Mesothelial cell of epicardium (in vitro differentiated cells): Measurements from ENCODE around the gene IL10. TPM values are rescaled to one million over a fixed set of nuclear protein-coding genes. Genes with fewer than 3 reads are reported as not detected.
"Not testable (repeated sequence)": the region's sequence is repeated elsewhere in the genome, so short reads cannot be mapped to it uniquely, and the experiment has no call there.

ENCODE experiments used
- DNase-seq, 2 experiments: peaks; one replicate each; pipeline ENCODE4 v3.0.0; 2021; ENCODE audit warnings: low spot score in 2 of 2; ENCODE audit not compliant: unreplicated experiment in 2 of 2
- H3K27ac Mint-ChIP-seq: 2 replicates; pipeline ENCODE4 v1.8.0; 2021; ENCODE audit warnings: mixed read lengths
- H3K27me3 Mint-ChIP-seq: 2 replicates; pipeline ENCODE4 v1.8.0; 2021; ENCODE audit warnings: low read depth, mixed read lengths
- H3K36me3 Mint-ChIP-seq: 2 replicates; pipeline ENCODE4 v1.8.0; 2021; ENCODE audit warnings: mixed read lengths
- H3K4me1 Mint-ChIP-seq: 2 replicates; pipeline ENCODE4 v1.8.0; 2021; ENCODE audit warnings: mixed read lengths
- H3K4me3 Mint-ChIP-seq: 2 replicates; pipeline ENCODE4 v1.8.0; 2021; ENCODE audit warnings: mild to moderate bottlenecking, moderate library complexity, mixed read lengths
- H3K9me3 Mint-ChIP-seq: 2 replicates; pipeline ENCODE4 v1.8.0; 2021; ENCODE audit warnings: mixed read lengths
- total RNA-seq: library from RNA; stranded (reverse); gene quantifications from 3 replicates; pipeline ENCODE4 v1.2.1, GENCODE V29; 2021
- TF ChIP-seq, protein P1 (sequence below): fragments of 200-600 bp; sonication (generic); IDR thresholded peaks from one replicate; pipeline ENCODE4 v1.5.0; 2021; ENCODE audit warnings: antibody characterized with exemption; ENCODE audit not compliant: unreplicated experiment

Gene IL10
- total RNA-seq, 1 donor from 2014 or later, result not detected

DNA sequence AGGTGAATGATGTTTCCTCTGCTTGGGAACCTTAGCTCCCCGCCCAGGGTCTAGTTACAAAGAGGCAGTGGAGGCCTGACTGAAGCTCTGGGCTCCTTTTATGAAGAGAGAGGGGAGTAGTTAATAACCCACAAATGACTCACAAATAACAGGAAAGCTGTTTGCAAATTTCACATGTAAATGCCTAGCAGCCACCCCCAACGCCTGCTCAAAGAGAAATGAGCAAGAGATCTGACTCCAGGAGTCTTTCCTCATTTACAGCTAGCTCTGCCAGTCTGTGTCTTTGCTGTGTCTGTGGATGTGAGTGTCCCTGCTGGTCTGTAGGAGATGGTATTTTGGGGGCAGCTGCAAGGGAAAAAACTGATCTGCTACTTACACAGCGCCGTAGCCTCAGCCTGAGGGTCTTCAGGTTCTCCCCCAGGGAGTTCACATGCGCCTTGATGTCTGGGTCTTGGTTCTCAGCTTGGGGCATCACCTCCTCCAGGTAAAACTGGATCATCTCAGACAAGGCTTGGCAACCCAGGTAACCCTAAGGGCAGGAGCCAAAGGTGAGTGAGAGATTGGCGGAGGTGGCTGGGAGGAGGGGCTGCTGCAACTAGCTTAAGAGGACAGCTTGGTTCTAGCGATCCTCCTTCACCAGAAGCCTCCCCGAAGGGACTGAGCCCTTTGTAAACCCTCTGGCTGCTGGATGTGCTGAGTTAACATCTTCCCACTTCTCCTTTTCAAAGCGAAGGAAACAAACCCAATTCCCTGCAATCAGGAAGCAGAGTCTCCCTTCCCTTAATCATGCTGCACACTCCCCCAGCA is 1.6 kb downstream of the IL10 start, which contains the start of gene IL19:
Gene IL19, plus strand, starts transcription at position 243 of the 807 bp plus-strand sequence. CDS start 65,890 bp downstream, outside the sequence.
- Mint-ChIP-seq H3K4me1 (peaks cover 21% of the 10 kb centered on the region), H3K27ac (no peak within 1 kb of the TSS), H3K27me3 (peaks cover 29% of the 10 kb centered on the region), H3K4me3 (no peak within 1 kb of the TSS), H3K36me3 (no peaks in the 10 kb centered on the region), H3K9me3 (no peaks in the 10 kb centered on the region)
- TF ChIP-seq, protein P1, sequence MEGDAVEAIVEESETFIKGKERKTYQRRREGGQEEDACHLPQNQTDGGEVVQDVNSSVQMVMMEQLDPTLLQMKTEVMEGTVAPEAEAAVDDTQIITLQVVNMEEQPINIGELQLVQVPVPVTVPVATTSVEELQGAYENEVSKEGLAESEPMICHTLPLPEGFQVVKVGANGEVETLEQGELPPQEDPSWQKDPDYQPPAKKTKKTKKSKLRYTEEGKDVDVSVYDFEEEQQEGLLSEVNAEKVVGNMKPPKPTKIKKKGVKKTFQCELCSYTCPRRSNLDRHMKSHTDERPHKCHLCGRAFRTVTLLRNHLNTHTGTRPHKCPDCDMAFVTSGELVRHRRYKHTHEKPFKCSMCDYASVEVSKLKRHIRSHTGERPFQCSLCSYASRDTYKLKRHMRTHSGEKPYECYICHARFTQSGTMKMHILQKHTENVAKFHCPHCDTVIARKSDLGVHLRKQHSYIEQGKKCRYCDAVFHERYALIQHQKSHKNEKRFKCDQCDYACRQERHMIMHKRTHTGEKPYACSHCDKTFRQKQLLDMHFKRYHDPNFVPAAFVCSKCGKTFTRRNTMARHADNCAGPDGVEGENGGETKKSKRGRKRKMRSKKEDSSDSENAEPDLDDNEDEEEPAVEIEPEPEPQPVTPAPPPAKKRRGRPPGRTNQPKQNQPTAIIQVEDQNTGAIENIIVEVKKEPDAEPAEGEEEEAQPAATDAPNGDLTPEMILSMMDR, result no peak
- no peak for DNase-seq

DNA sequence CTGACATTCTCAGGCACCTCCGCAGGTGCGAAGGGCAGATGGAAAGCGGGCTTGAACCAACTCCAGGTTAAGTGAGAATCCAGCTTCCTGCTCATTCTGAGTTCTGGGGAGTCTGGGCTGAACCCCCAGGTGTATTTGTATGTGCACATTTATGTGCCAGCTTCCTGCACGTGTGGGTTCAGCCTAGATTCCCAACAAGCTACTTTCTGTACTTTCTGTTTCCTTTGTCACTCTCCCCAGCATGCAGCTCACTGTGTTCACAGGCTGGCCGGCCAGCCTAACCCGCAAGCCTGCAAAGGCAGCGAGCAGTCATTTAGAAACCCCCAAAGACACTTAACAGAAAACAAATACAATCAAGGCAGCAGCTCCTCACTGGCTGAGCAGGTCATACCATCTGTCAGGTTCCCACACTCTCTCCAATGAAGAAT is 3.0 kb downstream of the IL10 start:
- Mint-ChIP-seq H3K27ac (no peak overlapping the region), H3K9me3 (no peaks in the 10 kb centered on the region), H3K27me3 (peaks cover 24% of the 10 kb centered on the region), H3K36me3 (no peaks in the 10 kb centered on the region), H3K4me3 (no peak overlapping the region), H3K4me1 (peaks cover 21% of the 10 kb centered on the region)
- DNase-seq, result no peak
- TF ChIP-seq, protein P1, result no peak

DNA sequence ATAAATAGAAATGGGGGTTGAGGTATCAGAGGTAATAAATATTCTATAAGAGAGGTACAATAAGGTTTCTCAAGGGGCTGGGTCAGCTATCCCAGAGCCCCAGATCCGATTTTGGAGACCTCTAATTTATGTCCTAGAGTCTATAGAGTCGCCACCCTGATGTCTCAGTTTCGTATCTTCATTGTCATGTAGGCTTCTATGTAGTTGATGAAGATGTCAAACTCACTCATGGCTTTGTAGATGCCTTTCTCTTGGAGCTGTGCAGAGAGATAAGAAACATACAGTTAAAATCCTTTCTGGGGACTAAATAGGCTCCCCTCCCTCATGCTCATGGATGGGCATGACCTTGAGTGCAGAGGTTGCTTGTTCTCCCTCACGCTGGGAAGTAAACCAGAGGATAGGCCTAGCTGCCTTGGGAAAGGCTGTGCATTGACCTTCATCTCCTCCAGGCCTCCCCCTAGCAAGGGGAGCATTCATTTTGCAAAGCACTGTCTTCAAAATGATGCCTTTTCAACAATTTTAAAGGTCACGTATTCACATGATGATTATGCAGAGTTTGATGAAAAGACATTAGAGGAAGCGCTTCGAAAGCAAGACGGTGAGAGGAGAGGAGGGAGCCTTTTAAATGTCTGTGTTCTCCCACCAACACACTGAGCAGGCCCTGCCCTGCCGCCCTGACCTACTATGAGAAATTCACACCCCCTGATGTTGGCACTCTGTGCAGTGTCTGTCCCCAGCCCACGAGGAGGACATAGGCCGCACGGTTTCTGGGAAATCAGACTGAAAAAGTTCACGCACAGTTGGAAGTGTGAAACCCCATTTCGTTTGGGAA is 3.6 kb downstream of the IL10 start:
- Mint-ChIP-seq H3K27ac (no peak overlapping the region), H3K4me3 (no peak overlapping the region), H3K9me3 (peaks cover 5% of the 10 kb centered on the region), H3K4me1 (peaks cover 21% of the 10 kb centered on the region), H3K27me3 (peaks cover 21% of the 10 kb centered on the region), H3K36me3 (no peaks in the 10 kb centered on the region)
- no peak for DNase-seq
- TF ChIP-seq, protein P1, result no peak

DNA sequence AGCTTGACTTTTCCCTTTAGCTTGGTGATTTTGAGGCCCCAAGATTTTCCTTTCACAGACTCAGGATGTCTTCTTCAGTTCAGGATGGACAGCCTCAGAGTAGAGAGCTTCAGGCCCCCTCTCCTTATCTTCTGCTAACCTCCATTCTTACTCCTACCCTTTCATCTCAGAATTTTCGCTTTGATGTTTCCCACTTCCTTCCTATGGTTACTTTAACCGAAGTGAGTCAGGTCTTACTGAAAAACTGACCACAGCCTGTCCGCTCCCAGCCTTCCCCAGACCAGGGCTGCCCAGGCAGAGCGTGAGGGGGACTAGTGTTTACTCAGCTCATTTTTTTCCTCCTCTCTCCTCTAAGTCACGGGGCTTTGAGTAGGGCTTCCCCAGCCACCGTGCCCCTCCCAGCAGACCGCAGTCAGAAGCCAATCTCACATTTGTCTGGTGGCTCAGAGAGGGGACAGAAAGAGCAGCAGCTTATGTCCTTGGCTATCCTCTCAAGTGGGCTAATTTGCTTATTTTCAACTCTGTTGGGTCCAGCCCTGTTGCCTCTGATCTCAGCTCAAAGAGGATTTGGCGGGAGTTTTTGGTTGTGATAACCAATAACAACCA is 5.9 kb downstream of the IL10 start:
- H3K4me1 Mint-ChIP-seq, result peaks cover 18% of the 10 kb centered on the region
- no peaks in the 10 kb centered on the region for H3K36me3 Mint-ChIP-seq
- no peak overlapping the region for H3K4me3 Mint-ChIP-seq
- H3K27me3 Mint-ChIP-seq, result peaks cover 9% of the 10 kb centered on the region
- peaks cover 10% of the 10 kb centered on the region for H3K9me3 Mint-ChIP-seq
- no peak overlapping the region for H3K27ac Mint-ChIP-seq
- DNase-seq, result no peak
- TF ChIP-seq, protein P1, result no peak

DNA sequence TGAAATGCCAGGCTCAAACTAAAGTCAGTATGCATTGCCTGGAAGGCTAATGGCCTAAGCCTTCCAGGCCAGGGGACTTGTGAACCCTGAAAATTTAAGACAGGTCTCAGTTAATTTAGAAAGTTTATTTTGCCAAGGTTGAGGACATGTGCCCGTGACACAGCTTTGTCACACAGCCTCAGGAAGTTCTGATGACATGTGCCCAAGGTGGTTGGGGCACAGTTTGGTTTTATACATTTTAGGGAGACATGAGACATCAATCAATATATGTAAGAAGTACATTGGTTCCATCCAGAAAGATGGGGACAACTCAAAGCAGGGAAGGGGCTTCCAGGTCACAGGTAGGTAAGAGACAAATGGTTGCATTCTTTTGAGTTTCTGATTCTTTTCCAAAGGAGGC is 6.5 kb downstream of the IL10 start:
- DNase-seq, H3K27me3 Mint-ChIP-seq, H3K27ac Mint-ChIP-seq, H3K4me3 Mint-ChIP-seq, H3K36me3 Mint-ChIP-seq: not testable (repeated sequence)
- Mint-ChIP-seq H3K9me3 (peaks cover 10% of the 10 kb centered on the region), H3K4me1 (peaks cover 14% of the 10 kb centered on the region)

DNA sequence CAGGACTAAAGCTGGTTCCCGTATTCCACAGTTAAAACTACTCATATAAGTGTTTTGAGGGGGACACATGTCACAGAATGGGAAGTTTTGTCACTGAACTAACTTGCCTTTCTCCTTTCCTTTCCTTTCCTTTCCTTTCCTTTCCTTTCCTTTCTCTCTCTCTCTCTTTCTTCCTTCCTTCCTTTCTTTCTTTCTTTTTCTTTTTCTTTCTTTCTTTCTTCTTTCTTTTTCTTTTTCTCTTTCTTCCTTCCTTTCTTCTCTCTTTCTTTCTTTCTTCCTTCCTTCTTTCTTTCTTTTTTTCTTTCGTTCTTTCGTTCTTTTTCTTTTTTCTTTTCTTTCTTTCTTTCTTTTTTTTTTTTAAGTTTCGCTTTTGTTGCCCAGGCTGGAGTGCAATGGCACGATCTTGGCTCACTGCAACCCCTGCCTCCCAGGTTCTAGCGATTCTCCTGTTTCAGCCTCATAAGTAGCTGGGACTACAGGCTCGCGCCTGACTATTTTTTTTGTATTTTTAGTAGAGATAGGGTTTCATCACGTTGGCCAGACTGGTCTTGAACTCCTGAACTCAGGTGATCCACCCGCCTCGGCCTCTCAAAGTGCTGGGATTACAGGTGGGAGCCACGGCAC is 9.4 kb downstream of the IL10 start:
- H3K27me3 Mint-ChIP-seq, DNase-seq, H3K36me3 Mint-ChIP-seq, H3K4me3 Mint-ChIP-seq, H3K27ac Mint-ChIP-seq, H3K4me1 Mint-ChIP-seq: not testable (repeated sequence)
- peaks cover 10% of the 10 kb centered on the region for H3K9me3 Mint-ChIP-seq
